ENCODE measurements around the gene SIN3A. TPM values are rescaled to one million over a fixed set of nuclear protein-coding genes. Genes with fewer than 3 reads are reported as not detected.

SIN3A gene
- total and polyA plus RNA-seq, 2 of the 8 experiments (the other 6 are each of a cell fraction or from before 2014, with no cell fraction given) = 69.5 to 109 TPM

DNA sequence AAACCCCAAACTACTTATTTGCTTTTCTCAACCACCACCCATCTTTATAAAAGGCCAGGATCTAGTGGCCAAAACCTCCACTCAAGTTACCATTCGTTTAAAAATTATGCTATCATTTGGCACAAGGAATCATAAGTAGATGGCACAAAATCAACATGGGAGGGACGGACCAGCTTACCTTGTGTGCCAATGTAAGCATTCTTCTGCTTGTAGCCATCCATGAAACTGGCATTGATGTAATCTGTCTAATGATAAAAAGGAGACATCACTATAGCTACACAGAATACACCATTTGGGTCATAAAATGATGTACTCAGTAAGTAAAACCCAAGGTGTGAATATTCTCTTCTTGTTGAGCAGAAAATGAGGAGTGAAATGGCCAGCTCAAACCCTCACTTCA is 28.2 kb upstream of the SIN3A start:
- H4K8ac ChIP-seq (ENCODE audit: extremely low read depth, insufficient read depth, low read length) = no peak overlapping the region
- no peaks in the 10 kb centered on the region for H3K79me2 ChIP-seq (ENCODE audit: control insufficient read depth in 1 of 2, insufficient read depth in 2 of 2, low read length in 2 of 2)
- H3K4me2 ChIP-seq (ENCODE audit: insufficient read depth in 1 of 2, low read depth in 2 of 2, low read length in 2 of 2) = no peak overlapping the region
- no peaks in the 10 kb centered on the region for H3K79me1 ChIP-seq (ENCODE audit: low read depth, low read length)
- no peak overlapping the region for H3K23ac ChIP-seq (ENCODE audit: insufficient read length)
- ChIA-PET POLR2A (ENCODE audit: partially characterized antibody) (interaction anchor here (1.6 kb wide), 1 partner anchor 26 kb away, joined by 6 read pairs; no protein-coding TSS in a partner anchor), CTCF (ENCODE audit: partially characterized antibody) (interaction anchor here (1.2 kb wide), 1 partner anchor 53 kb away, joined by 3 read pairs; no protein-coding TSS in a partner anchor)
- no peak for TF ChIP-seq CHD2 (IDR thresholded peaks at IDR 0.05; ENCODE audit: low read length)
- TF ChIP-seq CREB1 (IDR thresholded peaks at IDR 0.05) = no peak
- no peak for TF ChIP-seq HDAC6 (IDR thresholded peaks at IDR 0.05; ENCODE audit: low read depth, low read length)
- no peak for TF ChIP-seq EP300 (IDR thresholded peaks at IDR 0.05; ENCODE audit: borderline replicate concordance in 1 of 2, low read depth in 2 of 2, low read length in 2 of 2)
- no peak for TF ChIP-seq CTBP2 (IDR thresholded peaks at IDR 0.05; ENCODE audit: borderline replicate concordance, insufficient read depth, insufficient read length, low read length)
- TF ChIP-seq CHD1 (IDR thresholded peaks at IDR 0.05; ENCODE audit: low read depth, low read length) = no peak
- TF ChIP-seq GABPA (IDR thresholded peaks at IDR 0.05; ENCODE audit: borderline replicate concordance, insufficient read depth, low read length) = no peak
- TF ChIP-seq, protein P1, sequence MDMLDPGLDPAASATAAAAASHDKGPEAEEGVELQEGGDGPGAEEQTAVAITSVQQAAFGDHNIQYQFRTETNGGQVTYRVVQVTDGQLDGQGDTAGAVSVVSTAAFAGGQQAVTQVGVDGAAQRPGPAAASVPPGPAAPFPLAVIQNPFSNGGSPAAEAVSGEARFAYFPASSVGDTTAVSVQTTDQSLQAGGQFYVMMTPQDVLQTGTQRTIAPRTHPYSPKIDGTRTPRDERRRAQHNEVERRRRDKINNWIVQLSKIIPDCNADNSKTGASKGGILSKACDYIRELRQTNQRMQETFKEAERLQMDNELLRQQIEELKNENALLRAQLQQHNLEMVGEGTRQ (IDR thresholded peaks at IDR 0.05; ENCODE audit: low read length) = no peak
- TF ChIP-seq POU5F1 (IDR thresholded peaks at IDR 0.05; ENCODE audit: low read depth, low read length) = no peak
- no peak for TF ChIP-seq RBBP5 (IDR thresholded peaks at IDR 0.05; ENCODE audit: borderline replicate concordance, low read depth, low read length)
- TF ChIP-seq, protein P2, sequence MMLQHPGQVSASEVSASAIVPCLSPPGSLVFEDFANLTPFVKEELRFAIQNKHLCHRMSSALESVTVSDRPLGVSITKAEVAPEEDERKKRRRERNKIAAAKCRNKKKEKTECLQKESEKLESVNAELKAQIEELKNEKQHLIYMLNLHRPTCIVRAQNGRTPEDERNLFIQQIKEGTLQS (IDR thresholded peaks at IDR 0.05; ENCODE audit: insufficient read depth, low read depth, low read length) = no peak
- no peak for TF ChIP-seq YY1 (IDR thresholded peaks at IDR 0.05; ENCODE audit: low read depth, low read length)
- DNase-seq (ENCODE audit: low read depth in 1 of 2, low spot score in 2 of 2) (no peak), FAIRE-seq (no peak)
- H3K4me1 ChIP-seq (replicated peaks in 1 of 4; ENCODE audit: control insufficient read depth in 3 of 4, insufficient read depth in 4 of 4, low read length in 3 of 4) = no peaks in the 10 kb centered on the region
- no peak overlapping the region for H3K27ac ChIP-seq (ENCODE audit: low read depth, low read length)
- no peak overlapping the region for H2BK15ac ChIP-seq (ENCODE audit: low read length)
- no peaks in the 10 kb centered on the region for H3K27me3 ChIP-seq (replicated peaks in 1 of 4; ENCODE audit: control insufficient read depth in 3 of 4, extremely low read depth in 1 of 4, insufficient read depth in 3 of 4, low read length in 3 of 4)
- no peak overlapping the region for H3K56ac ChIP-seq (replicated peaks; ENCODE audit: insufficient read length, low read depth, low read length)
- no peak overlapping the region for H2BK5ac ChIP-seq (ENCODE audit: low read depth, low read length)
- H3K9ac ChIP-seq (replicated peaks in 1 of 4; ENCODE audit: extremely low read depth in 1 of 4, low read depth in 3 of 4, low read length in 3 of 4) = no peak overlapping the region
- peaks cover 0 to 42% (median 22%) of the 10 kb centered on the region in 4 experiments; a peak in 7 of 8 replicates for H3K36me3 ChIP-seq (ENCODE audit: control insufficient read depth in 2 of 4, insufficient read depth in 4 of 4, low read length in 3 of 4)
- H3K14ac ChIP-seq (ENCODE audit: insufficient read length) = no peak overlapping the region
- no peak overlapping the region for H3K18ac ChIP-seq (ENCODE audit: extremely low read depth, low read length)
- H2BK12ac ChIP-seq (ENCODE audit: low read depth, low read length) = no peak overlapping the region
- H2BK20ac ChIP-seq (ENCODE audit: low read length) = no peak overlapping the region
- no peak overlapping the region for H4K91ac ChIP-seq (replicated peaks; ENCODE audit: insufficient read length, low read length)
- no peak overlapping the region for H2AK5ac ChIP-seq (ENCODE audit: low read depth, low read length)
- H3K9me3 ChIP-seq (ENCODE audit: insufficient read depth in 2 of 2, low read depth in 1 of 2, low read length in 1 of 2) = peaks cover 0 to 6% of the 10 kb centered on the region in 2 experiments; a peak in 2 of 4 replicates
- no peaks in the 10 kb centered on the region for H4K20me1 ChIP-seq (replicated peaks in 1 of 2; ENCODE audit: control insufficient read depth in 1 of 2, insufficient read depth in 2 of 2, low read length in 2 of 2)
- H2AFZ ChIP-seq (ENCODE audit: low read length) = no peak overlapping the region
- H3K4me3 ChIP-seq (ENCODE audit: extremely low read depth in 1 of 4, insufficient read depth in 2 of 4, low read depth in 3 of 4, low read length in 4 of 4) = no peak overlapping the region
- 88% methylated on average over 2 of the region's 2 CpGs; no CpG with 5 or more reads in 1 of the 2 experiments for WGBS, 2 experiments (ENCODE audit: extremely low coverage in 1 of 2, insufficient coverage in 1 of 2, insufficient read length in 1 of 2, insufficient replicate concordance in 2 of 2, low coverage in 1 of 2, low lambda C conversion rate in 2 of 2, missing lambda C conversion rate in 1 of 2)
- H2BK120ac ChIP-seq (replicated peaks; ENCODE audit: low read depth, low read length) = no peak overlapping the region
- H3K4ac ChIP-seq (replicated peaks; ENCODE audit: insufficient read length, low read depth, low read length) = no peak overlapping the region
- H3K23me2 ChIP-seq (ENCODE audit: low read depth, low read length) = no peaks in the 10 kb centered on the region
- H4K5ac ChIP-seq (ENCODE audit: insufficient read length, low read depth, low read length) = no peak overlapping the region

All from H1 (cell line).